ENCODE results near the gene PDHX. TPM values are rescaled to one million over a fixed set of nuclear protein-coding genes. Genes with fewer than 3 reads are reported as not detected.

The PDHX gene
- total and polyA plus RNA-seq, 4 donors = 14.9 to 35.2 (median 24.0) TPM

DNA sequence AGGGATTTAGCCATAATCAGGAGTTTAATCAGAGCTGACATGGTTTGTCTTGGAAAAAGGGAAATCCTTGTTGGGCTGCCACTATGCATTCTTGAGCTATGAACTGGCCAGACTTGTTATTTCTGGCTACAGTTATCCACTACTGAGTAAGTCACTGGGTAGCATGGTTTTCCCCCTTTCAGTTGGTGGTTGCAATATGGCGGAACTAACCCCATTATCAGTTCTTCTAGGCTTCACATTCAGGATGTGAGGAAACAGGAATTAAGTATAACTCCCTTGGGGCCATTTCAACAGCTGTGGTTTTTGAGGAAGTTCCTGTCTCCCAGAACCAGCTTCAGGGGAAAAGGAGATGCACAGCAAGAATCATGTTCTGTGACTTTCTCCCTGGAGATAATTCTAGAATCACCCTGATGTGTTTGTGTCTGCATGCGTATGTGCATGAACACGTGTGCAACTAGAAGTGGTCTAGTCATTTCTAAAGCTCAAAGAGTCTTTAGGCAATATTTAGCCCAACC is 119.5 kb downstream of the PDHX start:
- no peak overlapping the region for H3K27ac ChIP-seq (ENCODE audit: low read depth in 1 of 2, low read length in 2 of 2)
- DNase-seq (ENCODE audit: low spot score) = no peak

DNA sequence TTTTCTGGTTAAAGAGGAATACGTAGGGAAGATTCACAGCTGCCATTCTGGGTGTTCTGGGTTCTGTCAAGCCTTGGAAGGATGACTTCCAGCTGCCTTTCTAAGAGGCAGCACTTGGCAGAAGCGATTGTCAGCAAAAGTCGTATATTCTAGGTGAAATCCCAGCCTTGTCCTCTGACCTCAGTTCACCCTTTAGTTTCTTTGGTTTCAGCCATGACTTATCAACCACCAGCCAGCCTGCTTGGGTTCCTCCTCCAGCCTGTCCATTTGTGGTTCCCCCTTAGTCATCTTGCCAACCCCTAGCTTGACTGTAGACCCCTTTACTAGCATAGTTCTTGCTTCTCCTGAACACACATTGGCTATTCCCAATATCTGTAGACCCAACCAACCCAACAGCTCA is 120.2 kb downstream of the PDHX start:
- WGBS = 62% methylated on average over 3 of the region's 3 CpGs
- H3K27me3 ChIP-seq (ENCODE audit: control insufficient read depth in 4 of 4, insufficient read depth in 4 of 4, low read length in 3 of 4) = no peaks in the 10 kb centered on the region
- H3K9ac ChIP-seq (ENCODE audit: low read depth in 1 of 2, low read length in 2 of 2) = no peak overlapping the region
- no peak for DNase-seq (ENCODE audit: low spot score)
- H3K4me3 ChIP-seq (ENCODE audit: low read depth in 1 of 3, low read length in 3 of 3) = no peak overlapping the region
- TF ChIP-seq, protein P1, sequence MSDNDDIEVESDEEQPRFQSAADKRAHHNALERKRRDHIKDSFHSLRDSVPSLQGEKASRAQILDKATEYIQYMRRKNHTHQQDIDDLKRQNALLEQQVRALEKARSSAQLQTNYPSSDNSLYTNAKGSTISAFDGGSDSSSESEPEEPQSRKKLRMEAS (IDR thresholded peaks at IDR 0.05) = no peak
- TF ChIP-seq RAD21 (IDR thresholded peaks at IDR 0.05) (no peak), TAF1 (conservative IDR thresholded peaks at IDR 0.05) (no peak), FOXA2 (IDR thresholded peaks at IDR 0.05) (no peak)
- TF ChIP-seq, protein P2, sequence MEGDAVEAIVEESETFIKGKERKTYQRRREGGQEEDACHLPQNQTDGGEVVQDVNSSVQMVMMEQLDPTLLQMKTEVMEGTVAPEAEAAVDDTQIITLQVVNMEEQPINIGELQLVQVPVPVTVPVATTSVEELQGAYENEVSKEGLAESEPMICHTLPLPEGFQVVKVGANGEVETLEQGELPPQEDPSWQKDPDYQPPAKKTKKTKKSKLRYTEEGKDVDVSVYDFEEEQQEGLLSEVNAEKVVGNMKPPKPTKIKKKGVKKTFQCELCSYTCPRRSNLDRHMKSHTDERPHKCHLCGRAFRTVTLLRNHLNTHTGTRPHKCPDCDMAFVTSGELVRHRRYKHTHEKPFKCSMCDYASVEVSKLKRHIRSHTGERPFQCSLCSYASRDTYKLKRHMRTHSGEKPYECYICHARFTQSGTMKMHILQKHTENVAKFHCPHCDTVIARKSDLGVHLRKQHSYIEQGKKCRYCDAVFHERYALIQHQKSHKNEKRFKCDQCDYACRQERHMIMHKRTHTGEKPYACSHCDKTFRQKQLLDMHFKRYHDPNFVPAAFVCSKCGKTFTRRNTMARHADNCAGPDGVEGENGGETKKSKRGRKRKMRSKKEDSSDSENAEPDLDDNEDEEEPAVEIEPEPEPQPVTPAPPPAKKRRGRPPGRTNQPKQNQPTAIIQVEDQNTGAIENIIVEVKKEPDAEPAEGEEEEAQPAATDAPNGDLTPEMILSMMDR (IDR thresholded peaks at IDR 0.05; ENCODE audit: low read depth, low read length, missing input control) = no peak
- H3K4me1 ChIP-seq (ENCODE audit: control insufficient read depth in 4 of 4, insufficient read depth in 4 of 4, low read length in 3 of 4) = no peaks in the 10 kb centered on the region
- no peaks in the 10 kb centered on the region for H3K9me3 ChIP-seq (ENCODE audit: control insufficient read depth in 4 of 4, low read length in 3 of 4)
- H3K27ac ChIP-seq (ENCODE audit: low read depth in 1 of 2, low read length in 2 of 2) = no peak overlapping the region
- no peaks in the 10 kb centered on the region for H3K36me3 ChIP-seq (ENCODE audit: control insufficient read depth in 4 of 4, insufficient read depth in 3 of 4, low read depth in 1 of 4, low read length in 3 of 4)

More for the DNA sequence above, 119.5 kb downstream of the PDHX start:
- TF ChIP-seq, protein P2 (IDR thresholded peaks at IDR 0.05; ENCODE audit: low read depth, low read length, missing input control) = no peak
- TF ChIP-seq, protein P1 (IDR thresholded peaks at IDR 0.05) = peak; percentile 22
- Histone ChIP-seq H3K9ac (ENCODE audit: low read depth in 1 of 2, low read length in 2 of 2) (no peak overlapping the region), H3K36me3 (ENCODE audit: control insufficient read depth in 4 of 4, insufficient read depth in 3 of 4, low read depth in 1 of 4, low read length in 3 of 4) (no peaks in the 10 kb centered on the region), H3K27me3 (ENCODE audit: control insufficient read depth in 4 of 4, insufficient read depth in 4 of 4, low read length in 3 of 4) (peaks cover 0 to 1% (median 0%) of the 10 kb centered on the region in 4 donors), H3K9me3 (ENCODE audit: control insufficient read depth in 4 of 4, low read length in 3 of 4) (no peaks in the 10 kb centered on the region), H3K4me1 (ENCODE audit: control insufficient read depth in 4 of 4, insufficient read depth in 4 of 4, low read length in 3 of 4) (no peaks in the 10 kb centered on the region), H3K4me3 (ENCODE audit: low read depth in 1 of 3, low read length in 3 of 3) (no peak overlapping the region)
- WGBS = 84% methylated on average over 3 of the region's 3 CpGs

- DNase-seq (ENCODE audit: low spot score) = no peak
- no peak overlapping the region for H3K9ac ChIP-seq (ENCODE audit: low read depth in 1 of 2, low read length in 2 of 2)
- no peak overlapping the region for H3K4me3 ChIP-seq (ENCODE audit: low read depth in 1 of 3, low read length in 3 of 3)
- H3K27me3 ChIP-seq (ENCODE audit: control insufficient read depth in 4 of 4, insufficient read depth in 4 of 4, low read length in 3 of 4) = peaks cover 0 to 2% (median 0%) of the 10 kb centered on the region in 4 donors
- H3K9me3 ChIP-seq (ENCODE audit: control insufficient read depth in 4 of 4, low read length in 3 of 4) = no peaks in the 10 kb centered on the region
- no peaks in the 10 kb centered on the region for H3K36me3 ChIP-seq (ENCODE audit: control insufficient read depth in 4 of 4, insufficient read depth in 3 of 4, low read depth in 1 of 4, low read length in 3 of 4)
- no peaks in the 10 kb centered on the region for H3K4me1 ChIP-seq (ENCODE audit: control insufficient read depth in 4 of 4, insufficient read depth in 4 of 4, low read length in 3 of 4)
- no peak overlapping the region for H3K27ac ChIP-seq (ENCODE audit: low read depth in 1 of 2, low read length in 2 of 2)
- WGBS = 91% methylated on average over 5 of the region's 5 CpGs
- TF ChIP-seq NR2F2 (IDR thresholded peaks at IDR 0.05) (no peak), RAD21 (IDR thresholded peaks at IDR 0.05) (no peak), FOXA2 (IDR thresholded peaks at IDR 0.05) (no peak), GABPA (IDR thresholded peaks at IDR 0.05 in 1 of 2, conservative IDR thresholded peaks at IDR 0.05 in 1 of 2) (no peak), ZBTB33 (IDR thresholded peaks at IDR 0.05) (no peak), HNF4G (IDR thresholded peaks at IDR 0.05) (no peak), SP1 (IDR thresholded peaks at IDR 0.05) (no peak), FOXA1 (IDR thresholded peaks at IDR 0.05) (no peak)
- TF ChIP-seq, protein P3, sequence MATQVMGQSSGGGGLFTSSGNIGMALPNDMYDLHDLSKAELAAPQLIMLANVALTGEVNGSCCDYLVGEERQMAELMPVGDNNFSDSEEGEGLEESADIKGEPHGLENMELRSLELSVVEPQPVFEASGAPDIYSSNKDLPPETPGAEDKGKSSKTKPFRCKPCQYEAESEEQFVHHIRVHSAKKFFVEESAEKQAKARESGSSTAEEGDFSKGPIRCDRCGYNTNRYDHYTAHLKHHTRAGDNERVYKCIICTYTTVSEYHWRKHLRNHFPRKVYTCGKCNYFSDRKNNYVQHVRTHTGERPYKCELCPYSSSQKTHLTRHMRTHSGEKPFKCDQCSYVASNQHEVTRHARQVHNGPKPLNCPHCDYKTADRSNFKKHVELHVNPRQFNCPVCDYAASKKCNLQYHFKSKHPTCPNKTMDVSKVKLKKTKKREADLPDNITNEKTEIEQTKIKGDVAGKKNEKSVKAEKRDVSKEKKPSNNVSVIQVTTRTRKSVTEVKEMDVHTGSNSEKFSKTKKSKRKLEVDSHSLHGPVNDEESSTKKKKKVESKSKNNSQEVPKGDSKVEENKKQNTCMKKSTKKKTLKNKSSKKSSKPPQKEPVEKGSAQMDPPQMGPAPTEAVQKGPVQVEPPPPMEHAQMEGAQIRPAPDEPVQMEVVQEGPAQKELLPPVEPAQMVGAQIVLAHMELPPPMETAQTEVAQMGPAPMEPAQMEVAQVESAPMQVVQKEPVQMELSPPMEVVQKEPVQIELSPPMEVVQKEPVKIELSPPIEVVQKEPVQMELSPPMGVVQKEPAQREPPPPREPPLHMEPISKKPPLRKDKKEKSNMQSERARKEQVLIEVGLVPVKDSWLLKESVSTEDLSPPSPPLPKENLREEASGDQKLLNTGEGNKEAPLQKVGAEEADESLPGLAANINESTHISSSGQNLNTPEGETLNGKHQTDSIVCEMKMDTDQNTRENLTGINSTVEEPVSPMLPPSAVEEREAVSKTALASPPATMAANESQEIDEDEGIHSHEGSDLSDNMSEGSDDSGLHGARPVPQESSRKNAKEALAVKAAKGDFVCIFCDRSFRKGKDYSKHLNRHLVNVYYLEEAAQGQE (IDR thresholded peaks at IDR 0.05) = no peak
- TF ChIP-seq, protein P2 (IDR thresholded peaks at IDR 0.05; ENCODE audit: low read depth, low read length, missing input control) = no peak
Observed at GRCh38 chr11:35038211-35038928, 122.0 kb downstream of the PDHX start.
